ENCODE data around the gene ALAS2. TPM values are rescaled to one million over a fixed set of nuclear protein-coding genes. Genes with fewer than 3 reads are reported as not detected.

Gene ALAS2
- polyA plus RNA-seq, 4 donors, result 0.30 to 4.3 (median 3.7) TPM; not detected in 1

- FAIRE-seq, result no peak
Measured at GRCh38 chrX:55011294-55011693, 19.5 kb downstream of the ALAS2 start.

DNA sequence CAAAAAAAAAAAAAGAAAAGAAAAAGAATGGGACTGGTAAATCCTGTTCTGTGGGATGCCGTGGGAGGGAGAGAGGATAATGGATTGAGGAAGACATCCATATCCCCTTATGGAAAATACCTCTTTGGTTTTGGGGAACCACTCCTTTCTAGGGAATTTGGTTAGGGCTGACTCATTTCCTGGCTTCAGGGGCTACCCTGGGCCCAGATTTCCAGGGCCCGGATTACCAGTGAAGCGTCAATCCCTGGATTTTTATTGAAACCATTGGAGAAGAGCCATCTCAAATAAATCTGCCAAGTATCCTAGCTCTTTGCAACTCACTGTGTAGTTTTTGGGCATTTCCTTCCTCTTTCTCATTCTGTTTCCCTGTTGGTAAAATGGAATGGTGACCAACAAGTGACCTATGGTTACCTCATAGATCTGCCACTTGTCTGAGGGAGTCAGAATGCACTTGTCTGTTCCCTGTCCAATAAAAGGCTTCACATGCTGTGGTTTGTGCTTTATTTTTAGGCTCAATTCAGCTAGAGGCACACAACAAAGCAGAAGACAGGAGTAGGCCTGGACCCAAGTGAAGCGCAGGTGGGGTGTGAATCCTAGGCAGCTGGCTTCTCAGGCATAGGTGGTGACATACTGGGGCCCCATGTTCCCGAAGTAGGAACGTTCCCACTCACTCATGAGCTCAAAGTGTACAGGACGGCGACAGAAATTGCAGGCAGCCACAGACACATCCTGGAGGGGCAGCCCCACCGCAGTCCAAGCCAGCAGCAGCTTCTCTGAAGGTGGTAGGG, 22.0 kb downstream of the ALAS2 start:
- Histone ChIP-seq H3K27ac (ENCODE audit: low read depth in 1 of 3, low read length in 2 of 3) (peak overlapping the region in 2 of 3 donors; percentile 56 to 95), H3K27me3 (ENCODE audit: control insufficient read depth in 3 of 3, insufficient read depth in 3 of 3, low read length in 3 of 3) (no peaks in the 10 kb centered on the region), H3K9me3 (ENCODE audit: control insufficient read depth in 2 of 2, insufficient read depth in 1 of 2, low read depth in 1 of 2, low read length in 1 of 2) (no peaks in the 10 kb centered on the region), H3K4me1 (ENCODE audit: control insufficient read depth in 3 of 3, insufficient read depth in 2 of 3, low read depth in 1 of 3, low read length in 2 of 3) (peaks cover 0 to 20% (median 8%) of the 10 kb centered on the region in 3 donors), H3K4me3 (ENCODE audit: low read depth in 1 of 3, low read length in 3 of 3) (no peak overlapping the region), H3K36me3 (ENCODE audit: control insufficient read depth in 3 of 3, insufficient read depth in 2 of 3, low read depth in 1 of 3, low read length in 3 of 3) (peaks cover 0 to 23% (median 3%) of the 10 kb centered on the region in 3 donors)
- FAIRE-seq, result no peak
- DNase-seq, result no peak
- 45 to 68% (median 61%) methylated on average over 9 of the region's 9 CpGs for WGBS, 3 donors

More at GRCh38 chrX:55011294-55011693, 19.5 kb downstream of the ALAS2 start:
- Histone ChIP-seq H3K27ac (ENCODE audit: low read depth in 1 of 3, low read length in 2 of 3) (no peak overlapping the region), H3K36me3 (ENCODE audit: control insufficient read depth in 3 of 3, insufficient read depth in 2 of 3, low read depth in 1 of 3, low read length in 3 of 3) (peaks cover 0 to 10% (median 1%) of the 10 kb centered on the region in 3 donors), H3K9me3 (ENCODE audit: control insufficient read depth in 2 of 2, insufficient read depth in 1 of 2, low read depth in 1 of 2, low read length in 1 of 2) (no peaks in the 10 kb centered on the region), H3K27me3 (ENCODE audit: control insufficient read depth in 3 of 3, insufficient read depth in 3 of 3, low read length in 3 of 3) (no peaks in the 10 kb centered on the region), H3K4me3 (ENCODE audit: low read depth in 1 of 3, low read length in 3 of 3) (no peak overlapping the region), H3K4me1 (ENCODE audit: control insufficient read depth in 3 of 3, insufficient read depth in 2 of 3, low read depth in 1 of 3, low read length in 2 of 3) (peaks cover 0 to 20% (median 8%) of the 10 kb centered on the region in 3 donors)
- no peak for DNase-seq
- 44 to 50% (median 44%) methylated on average over 2 of the region's 2 CpGs for WGBS, 3 donors

DNA sequence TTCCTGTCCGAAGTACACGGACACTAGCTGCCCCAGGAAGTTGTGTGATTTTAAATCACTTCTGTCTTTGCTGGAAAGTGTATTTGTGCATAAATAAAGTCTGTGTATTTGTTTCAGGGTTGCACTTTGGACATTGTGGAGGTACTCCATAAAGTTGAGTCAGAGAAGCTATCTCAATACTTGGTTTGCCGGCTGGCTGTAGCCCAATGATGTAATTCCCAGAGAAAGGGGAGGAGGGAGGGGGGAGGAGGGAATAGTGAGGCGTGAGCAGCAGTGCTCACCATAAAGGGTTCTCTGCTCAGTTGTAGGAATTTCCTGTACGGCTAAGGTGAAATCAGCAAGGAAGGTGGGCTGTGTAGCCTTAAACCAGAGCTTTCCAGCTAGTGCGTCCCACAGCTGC, 23.1 kb downstream of the ALAS2 start:
- Histone ChIP-seq H3K4me3 (ENCODE audit: low read depth in 1 of 3, low read length in 3 of 3) (no peak overlapping the region), H3K36me3 (ENCODE audit: control insufficient read depth in 3 of 3, insufficient read depth in 2 of 3, low read depth in 1 of 3, low read length in 3 of 3) (peaks cover 0 to 32% (median 3%) of the 10 kb centered on the region in 3 donors), H3K27me3 (ENCODE audit: control insufficient read depth in 3 of 3, insufficient read depth in 3 of 3, low read length in 3 of 3) (no peaks in the 10 kb centered on the region), H3K27ac (ENCODE audit: low read depth in 1 of 3, low read length in 2 of 3) (peak overlapping the region; percentile 56 to 95 (median 78)), H3K4me1 (ENCODE audit: control insufficient read depth in 3 of 3, insufficient read depth in 2 of 3, low read depth in 1 of 3, low read length in 2 of 3) (peaks cover 0 to 20% (median 8%) of the 10 kb centered on the region in 3 donors), H3K9me3 (ENCODE audit: control insufficient read depth in 2 of 2, insufficient read depth in 1 of 2, low read depth in 1 of 2, low read length in 1 of 2) (no peaks in the 10 kb centered on the region)
- DNase-seq (peak; percentile 86 to 88), FAIRE-seq (no peak)
- 8 to 43% (median 43%) methylated on average over 6 of the region's 6 CpGs for WGBS, 3 donors

DNA sequence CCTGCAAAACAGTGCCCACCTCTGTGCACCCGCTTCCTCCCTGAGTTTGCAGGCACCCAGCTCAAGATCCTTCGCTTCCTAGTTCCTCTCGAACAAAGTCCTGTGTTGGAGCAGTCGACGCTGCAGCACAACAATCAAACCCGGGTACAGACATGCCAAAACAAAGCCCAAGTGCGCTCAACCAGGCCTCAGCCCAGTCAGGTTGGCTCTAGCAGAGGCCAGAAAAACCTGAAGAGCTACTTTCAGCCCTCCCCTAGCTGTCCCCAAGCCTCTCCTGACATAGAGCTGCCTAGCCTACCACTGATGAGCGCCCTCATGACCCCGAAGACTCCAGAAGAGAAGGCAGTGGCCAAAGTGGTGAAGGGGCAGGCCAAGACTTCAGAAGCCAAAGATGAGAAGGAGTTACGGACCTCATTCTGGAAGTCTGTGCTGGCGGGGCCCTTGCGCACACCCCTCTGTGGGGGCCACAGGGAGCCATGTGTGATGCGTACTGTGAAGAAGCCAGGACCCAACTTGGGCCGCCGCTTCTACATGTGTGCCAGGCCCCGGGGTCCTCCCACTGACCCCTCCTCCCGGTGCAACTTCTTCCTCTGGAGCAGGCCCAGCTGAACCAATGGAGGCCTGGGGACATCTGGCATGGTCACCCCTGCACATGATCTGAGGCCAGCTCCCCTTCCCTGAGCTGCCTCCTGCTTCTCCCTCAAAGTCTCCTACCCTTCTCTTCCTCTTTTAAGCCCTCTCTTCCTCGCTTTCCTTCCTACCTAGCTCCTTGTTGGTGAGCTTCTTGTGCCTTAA, 23.8 kb downstream of the ALAS2 start:
- Histone ChIP-seq H3K27me3 (ENCODE audit: control insufficient read depth in 3 of 3, insufficient read depth in 3 of 3, low read length in 3 of 3) (no peaks in the 10 kb centered on the region), H3K4me1 (ENCODE audit: control insufficient read depth in 3 of 3, insufficient read depth in 2 of 3, low read depth in 1 of 3, low read length in 2 of 3) (peaks cover 0 to 20% (median 8%) of the 10 kb centered on the region in 3 donors), H3K27ac (ENCODE audit: low read depth in 1 of 3, low read length in 2 of 3) (peak overlapping the region; percentile 53 to 92 (median 78)), H3K4me3 (ENCODE audit: low read depth in 1 of 3, low read length in 3 of 3) (no peak overlapping the region), H3K36me3 (ENCODE audit: control insufficient read depth in 3 of 3, insufficient read depth in 2 of 3, low read depth in 1 of 3, low read length in 3 of 3) (peaks cover 0 to 37% (median 3%) of the 10 kb centered on the region in 3 donors), H3K9me3 (ENCODE audit: control insufficient read depth in 2 of 2, insufficient read depth in 1 of 2, low read depth in 1 of 2, low read length in 1 of 2) (no peaks in the 10 kb centered on the region)
- FAIRE-seq, result no peak
- no peak for DNase-seq
- 79 to 91% (median 84%) methylated on average over 10 to 18 of the region's 18 CpGs for WGBS, 3 donors

DNA sequence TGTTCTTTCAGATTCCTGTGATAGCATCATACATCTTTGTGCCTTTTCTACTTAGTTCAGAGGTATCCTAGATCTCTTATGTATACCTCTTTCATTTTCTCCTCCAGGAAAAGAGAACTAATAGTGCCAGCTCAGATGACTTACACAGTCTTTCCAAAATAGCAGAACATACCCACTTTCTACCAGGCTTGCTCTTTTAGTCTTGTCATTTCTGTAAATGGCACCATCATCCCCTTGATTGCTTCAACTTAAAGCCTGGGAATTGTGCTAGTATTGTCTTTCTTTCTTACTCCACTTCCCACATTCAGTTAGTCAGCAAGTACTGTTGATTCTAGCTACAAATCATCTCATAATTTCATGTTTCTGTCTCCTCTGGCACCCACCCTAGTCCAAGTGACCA, 25.5 kb downstream of the ALAS2 start:
- Histone ChIP-seq H3K9me3 (ENCODE audit: control insufficient read depth in 2 of 2, insufficient read depth in 1 of 2, low read depth in 1 of 2, low read length in 1 of 2) (no peaks in the 10 kb centered on the region), H3K27me3 (ENCODE audit: control insufficient read depth in 3 of 3, insufficient read depth in 3 of 3, low read length in 3 of 3) (no peaks in the 10 kb centered on the region), H3K4me1 (ENCODE audit: control insufficient read depth in 3 of 3, insufficient read depth in 2 of 3, low read depth in 1 of 3, low read length in 2 of 3) (peaks cover 0 to 25% (median 8%) of the 10 kb centered on the region in 3 donors), H3K36me3 (ENCODE audit: control insufficient read depth in 3 of 3, insufficient read depth in 2 of 3, low read depth in 1 of 3, low read length in 3 of 3) (peaks cover 0 to 38% (median 3%) of the 10 kb centered on the region in 3 donors), H3K4me3 (ENCODE audit: low read depth in 1 of 3, low read length in 3 of 3) (no peak overlapping the region), H3K27ac (ENCODE audit: low read depth in 1 of 3, low read length in 2 of 3) (no peak overlapping the region)
- FAIRE-seq (no peak), DNase-seq (no peak)

- Histone ChIP-seq H3K4me3 (ENCODE audit: low read depth in 1 of 3, low read length in 3 of 3) (no peak overlapping the region), H3K36me3 (ENCODE audit: control insufficient read depth in 3 of 3, insufficient read depth in 2 of 3, low read depth in 1 of 3, low read length in 3 of 3) (peaks cover 0 to 38% (median 3%) of the 10 kb centered on the region in 3 donors), H3K9me3 (ENCODE audit: control insufficient read depth in 2 of 2, insufficient read depth in 1 of 2, low read depth in 1 of 2, low read length in 1 of 2) (no peaks in the 10 kb centered on the region), H3K27ac (ENCODE audit: low read depth in 1 of 3, low read length in 2 of 3) (no peak overlapping the region), H3K4me1 (ENCODE audit: control insufficient read depth in 3 of 3, insufficient read depth in 2 of 3, low read depth in 1 of 3, low read length in 2 of 3) (peaks cover 0 to 25% (median 8%) of the 10 kb centered on the region in 3 donors), H3K27me3 (ENCODE audit: control insufficient read depth in 3 of 3, insufficient read depth in 3 of 3, low read length in 3 of 3) (no peaks in the 10 kb centered on the region)
- no peak for DNase-seq
- no peak for FAIRE-seq
- WGBS, 3 donors, result 85 to 98% (median 88%) methylated on average over 1 of the region's 1 CpG
Measured at GRCh38 chrX:55004231-55004630, 26.5 kb downstream of the ALAS2 start.

GRCh38 chrX:54999717-55000598, 30.8 kb downstream of the ALAS2 start, which contains the start of gene APEX2:
APEX2 (plus strand) TSS chrX:55000363; CDS start chrX:55000423, 60 bp downstream.
- Histone ChIP-seq H3K4me3 (ENCODE audit: low read depth in 1 of 3, low read length in 3 of 3) (peak within 1 kb of the TSS; percentile 53 to 67 (median 66)), H3K27ac (ENCODE audit: low read depth in 1 of 3, low read length in 2 of 3) (peak within 1 kb of the TSS; percentile 77 to 98 (median 96)), H3K4me1 (ENCODE audit: control insufficient read depth in 3 of 3, insufficient read depth in 2 of 3, low read depth in 1 of 3, low read length in 2 of 3) (peaks cover 0 to 5% (median 0%) of the 10 kb centered on the region in 3 donors), H3K27me3 (ENCODE audit: control insufficient read depth in 3 of 3, insufficient read depth in 3 of 3, low read length in 3 of 3) (peaks cover 0 to 3% (median 0%) of the 10 kb centered on the region in 3 donors), H3K9me3 (ENCODE audit: control insufficient read depth in 2 of 2, insufficient read depth in 1 of 2, low read depth in 1 of 2, low read length in 1 of 2) (no peaks in the 10 kb centered on the region), H3K36me3 (ENCODE audit: control insufficient read depth in 3 of 3, insufficient read depth in 2 of 3, low read depth in 1 of 3, low read length in 3 of 3) (peaks cover 0 to 24% (median 0%) of the 10 kb centered on the region in 3 donors)
- WGBS, 3 donors, result 0 to 45% (median 5%) methylated on average over 44 to 55 of the region's 55 CpGs
- DNase-seq (peak; percentile 92 to 94), FAIRE-seq (peak; percentile 86)
